Left ventricle myocardium inferior (tissue), 1 donor: Measurements from ENCODE around the gene MUC13. TPM values are rescaled to one million over a fixed set of nuclear protein-coding genes. Genes with fewer than 3 reads are reported as not detected.

ENCODE experiments used
- DNase-seq: peaks from one replicate; pipeline ENCODE4 v3.0.0-alpha.2; 2020
- H3K27ac ChIP-seq: fragments of 200-600 bp; replicated peaks from 2 replicates; pipeline ENCODE4 v1.8.0; 2021
- H3K27me3 ChIP-seq: fragments of 200-600 bp; 2 replicates; pipeline ENCODE4 v1.8.0; 2021; ENCODE audit warnings: low read depth
- H3K36me3 ChIP-seq: fragments of 200-600 bp; 2 replicates; pipeline ENCODE4 v1.8.0; 2021
- H3K4me1 ChIP-seq: fragments of 200-600 bp; 2 replicates; pipeline ENCODE4 v1.8.0; 2021
- H3K4me3 ChIP-seq: fragments of 200-600 bp; 2 replicates; pipeline ENCODE4 v1.8.0; 2021; ENCODE audit warnings: mild to moderate bottlenecking, moderate library complexity
- H3K9me3 ChIP-seq: fragments of 200-600 bp; replicated peaks from 2 replicates; pipeline ENCODE4 v1.8.0; 2021
- intact Hi-C: fragments of 100-400 bp; cut with micrococcal nuclease; formaldehyde crosslinking; loops from one replicate; pipeline ENCODE4 v1.11.0; 2022
- total RNA-seq: library from RNA; stranded (reverse); fragmentation: NEBNext Ultra II Directional; extraction: Animal tissue kit (Norgen Biotek cat#: 25700); gene quantifications from one replicate; pipeline ENCODE4 v1.2.1, GENCODE V29; 2021
- TF ChIP-seq, protein P1 (sequence below): fragments of 200-600 bp; IDR thresholded peaks from 2 replicates; pipeline ENCODE4 v1.8.0; 2021; ENCODE audit warnings: antibody characterized with exemption, mild to moderate bottlenecking, borderline replicate concordance
- donor health status: DM: no; HTN: yes; CAD: no; lungs with severe emphysema.

MUC13 gene
- total RNA-seq, 1 donor from 2014 or later: 0.08 TPM

DNA sequence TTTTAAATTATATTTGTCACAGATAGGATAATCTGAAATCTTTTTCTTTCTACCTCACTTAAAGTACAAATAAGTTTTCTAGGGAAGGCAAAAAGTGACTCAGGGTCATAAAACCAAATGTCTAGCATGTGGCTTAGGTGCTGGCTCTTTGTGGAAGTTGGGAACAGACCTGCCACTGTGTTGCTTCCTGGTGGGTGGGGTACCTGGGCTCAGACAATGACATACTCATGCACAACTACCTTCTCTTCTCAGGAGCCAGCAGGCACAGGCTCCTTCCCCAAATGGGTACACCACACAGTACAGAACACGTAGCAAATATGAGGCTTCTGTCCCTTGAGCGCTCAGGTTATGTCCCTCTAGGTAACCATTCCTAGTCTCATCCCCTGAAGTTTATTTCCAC lies 40.1 kb upstream of the MUC13 start:
- peaks cover 23% of the 10 kb centered on the region for H3K4me1 ChIP-seq
- intact Hi-C loops: no loop called here
- H3K36me3 ChIP-seq: peaks cover 100% of the 10 kb centered on the region
- H3K27me3 ChIP-seq: no peaks in the 10 kb centered on the region
- no peaks in the 10 kb centered on the region for H3K9me3 ChIP-seq
- no peak overlapping the region for H3K27ac ChIP-seq
- TF ChIP-seq, protein P1, sequence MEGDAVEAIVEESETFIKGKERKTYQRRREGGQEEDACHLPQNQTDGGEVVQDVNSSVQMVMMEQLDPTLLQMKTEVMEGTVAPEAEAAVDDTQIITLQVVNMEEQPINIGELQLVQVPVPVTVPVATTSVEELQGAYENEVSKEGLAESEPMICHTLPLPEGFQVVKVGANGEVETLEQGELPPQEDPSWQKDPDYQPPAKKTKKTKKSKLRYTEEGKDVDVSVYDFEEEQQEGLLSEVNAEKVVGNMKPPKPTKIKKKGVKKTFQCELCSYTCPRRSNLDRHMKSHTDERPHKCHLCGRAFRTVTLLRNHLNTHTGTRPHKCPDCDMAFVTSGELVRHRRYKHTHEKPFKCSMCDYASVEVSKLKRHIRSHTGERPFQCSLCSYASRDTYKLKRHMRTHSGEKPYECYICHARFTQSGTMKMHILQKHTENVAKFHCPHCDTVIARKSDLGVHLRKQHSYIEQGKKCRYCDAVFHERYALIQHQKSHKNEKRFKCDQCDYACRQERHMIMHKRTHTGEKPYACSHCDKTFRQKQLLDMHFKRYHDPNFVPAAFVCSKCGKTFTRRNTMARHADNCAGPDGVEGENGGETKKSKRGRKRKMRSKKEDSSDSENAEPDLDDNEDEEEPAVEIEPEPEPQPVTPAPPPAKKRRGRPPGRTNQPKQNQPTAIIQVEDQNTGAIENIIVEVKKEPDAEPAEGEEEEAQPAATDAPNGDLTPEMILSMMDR: no peak
- DNase-seq: no peak
- no peak overlapping the region for H3K4me3 ChIP-seq

DNA sequence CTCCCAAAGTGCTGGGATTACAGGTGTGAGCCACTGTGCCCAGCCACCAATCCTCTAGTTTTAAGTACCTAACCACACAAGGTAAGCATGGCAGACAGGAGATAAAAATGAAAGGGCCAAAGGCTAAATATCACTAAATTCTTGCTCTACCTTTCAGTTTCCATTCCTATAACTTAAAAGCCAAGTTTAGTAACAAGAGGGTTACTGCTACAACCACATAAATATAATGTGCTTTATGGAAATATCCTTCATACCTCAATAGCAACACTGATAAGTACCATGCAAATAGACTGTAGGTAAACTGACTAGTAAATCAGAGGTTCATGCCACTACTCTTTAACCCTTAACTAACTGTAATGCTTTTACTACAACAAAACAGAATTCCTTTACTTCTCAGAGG lies 38.7 kb upstream of the MUC13 start:
- no peaks in the 10 kb centered on the region for H3K27me3 ChIP-seq
- intact Hi-C loops: no loop called here
- H3K36me3 ChIP-seq: peaks cover 100% of the 10 kb centered on the region
- no peaks in the 10 kb centered on the region for H3K9me3 ChIP-seq
- peaks cover 35% of the 10 kb centered on the region for H3K4me1 ChIP-seq
- DNase-seq: no peak
- TF ChIP-seq, protein P1: no peak
- no peak overlapping the region for H3K27ac ChIP-seq
- no peak overlapping the region for H3K4me3 ChIP-seq

DNA sequence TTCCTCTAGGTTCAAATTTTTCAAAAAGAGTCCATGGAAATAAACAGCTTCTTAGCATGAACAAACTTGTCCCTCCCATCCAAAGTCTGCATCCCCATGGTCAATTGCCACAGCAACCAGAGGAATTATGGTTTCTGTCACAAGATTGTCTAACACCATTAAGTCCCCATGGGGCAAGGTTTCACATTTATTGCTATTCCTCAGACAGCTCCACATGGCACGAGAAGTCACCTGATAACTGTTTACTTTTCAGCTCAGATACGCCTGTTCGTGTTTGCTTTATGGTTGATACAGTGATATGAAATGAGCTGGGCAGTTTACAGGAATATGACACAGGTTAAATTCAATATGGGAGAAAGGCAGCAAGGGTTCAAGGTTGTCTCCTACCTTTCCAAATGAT lies 37.9 kb upstream of the MUC13 start:
- Histone ChIP-seq H3K4me1 (peaks cover 42% of the 10 kb centered on the region), H3K4me3 (no peak overlapping the region), H3K9me3 (no peaks in the 10 kb centered on the region), H3K36me3 (peaks cover 91% of the 10 kb centered on the region), H3K27ac (no peak overlapping the region), H3K27me3 (no peaks in the 10 kb centered on the region)
- intact Hi-C loops: no loop called here
- DNase-seq: no peak
- TF ChIP-seq, protein P1: no peak

DNA sequence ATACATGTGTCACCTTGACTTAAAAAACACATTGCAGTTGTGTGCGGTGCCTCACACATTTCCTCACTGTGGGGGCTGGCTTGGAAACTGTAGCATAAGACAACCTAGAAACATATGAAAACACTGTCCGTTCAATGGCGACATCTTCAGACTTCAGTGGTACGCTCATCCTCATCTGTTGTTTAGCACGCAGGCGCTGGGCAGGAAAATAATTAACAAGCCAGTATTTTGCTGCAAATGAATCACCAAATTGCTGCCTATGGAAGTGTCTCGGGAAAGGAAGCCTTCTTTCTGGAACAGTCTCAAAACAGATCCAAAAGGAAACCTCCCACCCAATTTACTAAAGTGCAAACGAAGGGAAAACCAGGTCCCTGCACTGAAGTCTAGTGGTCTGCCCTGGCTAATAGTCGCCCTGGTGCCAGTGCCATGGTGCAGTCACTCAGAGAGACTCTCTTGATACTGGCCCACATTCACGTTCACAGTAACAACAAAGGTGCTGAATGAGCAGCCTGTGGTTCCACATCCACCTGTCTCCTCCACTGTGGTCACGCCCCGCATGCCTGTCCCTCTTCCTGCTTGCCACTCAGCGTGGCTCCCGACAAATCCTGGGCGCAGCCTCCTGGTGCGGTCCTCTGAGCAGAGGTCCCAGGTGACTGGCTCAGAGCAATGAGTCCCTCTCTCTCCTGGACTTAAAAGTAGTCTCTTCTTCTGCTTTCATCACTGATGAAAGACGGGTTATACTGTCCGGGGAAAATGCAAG lies 35.6 kb upstream of the MUC13 start:
- H3K36me3 ChIP-seq: peaks cover 68% of the 10 kb centered on the region

DNA sequence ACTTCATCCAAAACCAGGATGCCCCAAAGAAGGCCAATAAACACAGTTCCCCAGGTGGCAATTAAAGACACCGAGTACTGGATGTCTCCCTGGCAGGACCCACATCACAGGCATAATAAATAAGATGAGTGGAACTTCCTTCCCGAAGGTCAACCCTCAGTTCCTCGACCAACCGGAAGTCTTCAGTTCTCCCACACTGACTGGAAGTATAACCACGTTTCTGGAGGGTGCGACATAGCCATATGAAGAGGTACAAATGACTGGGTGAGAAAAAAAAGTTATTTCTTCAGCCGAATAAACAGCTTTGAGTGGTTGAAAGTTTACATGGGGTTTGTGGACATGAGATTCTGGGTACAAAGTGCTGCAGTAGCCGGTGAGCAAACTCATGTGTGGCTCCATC lies 34.6 kb upstream of the MUC13 start:
- TF ChIP-seq, protein P1: no peak
- H3K27ac ChIP-seq: peak overlapping the region; percentile 28
- H3K4me1 ChIP-seq: peaks cover 58% of the 10 kb centered on the region
- peaks cover 59% of the 10 kb centered on the region for H3K36me3 ChIP-seq
- intact Hi-C loops: no loop called here
- H3K4me3 ChIP-seq: no peak overlapping the region
- no peaks in the 10 kb centered on the region for H3K9me3 ChIP-seq
- no peak for DNase-seq
- no peaks in the 10 kb centered on the region for H3K27me3 ChIP-seq

More for the DNA sequence above, 35.6 kb upstream of the MUC13 start:
- TF ChIP-seq, protein P1: no peak
- no peak for DNase-seq
- Histone ChIP-seq H3K9me3 (no peaks in the 10 kb centered on the region), H3K27me3 (no peaks in the 10 kb centered on the region), H3K4me3 (no peak overlapping the region), H3K4me1 (peaks cover 49% of the 10 kb centered on the region), H3K27ac (no peak overlapping the region)
- intact Hi-C loops: no loop called here
